Glutamatergic neuron (in vitro differentiated cells): ENCODE measurements around the gene CYP26A1. TPM values are rescaled to one million over a fixed set of nuclear protein-coding genes. Genes with fewer than 3 reads are reported as not detected.
"Not testable (repeated sequence)": the region's sequence is repeated elsewhere in the genome, so short reads cannot be mapped to it uniquely, and the experiment has no call there.

Source experiments
- DNase-seq: peaks from one replicate; pipeline ENCODE4 v3.0.0; 2022
- H3K27ac Mint-ChIP-seq: one replicate; pipeline ENCODE4 v1.8.0; 2020; ENCODE audit warnings: mild to moderate bottlenecking, mixed read lengths, inconsistent platforms; ENCODE audit not compliant: unreplicated experiment
- H3K27me3 Mint-ChIP-seq: one replicate; pipeline ENCODE4 v1.8.0; 2020; ENCODE audit warnings: mild to moderate bottlenecking, moderate library complexity, mixed read lengths, inconsistent platforms; ENCODE audit not compliant: unreplicated experiment
- H3K36me3 Mint-ChIP-seq: one replicate; pipeline ENCODE4 v1.8.0; 2020; ENCODE audit warnings: mild to moderate bottlenecking, mixed read lengths, inconsistent platforms; ENCODE audit not compliant: unreplicated experiment
- H3K4me1 Mint-ChIP-seq: one replicate; pipeline ENCODE4 v1.8.0; 2020; ENCODE audit warnings: mild to moderate bottlenecking, low read depth, mixed read lengths, inconsistent platforms; ENCODE audit not compliant: unreplicated experiment
- H3K4me3 Mint-ChIP-seq: one replicate; pipeline ENCODE4 v1.8.0; 2020; ENCODE audit warnings: mild to moderate bottlenecking, mixed read lengths, inconsistent platforms; ENCODE audit not compliant: unreplicated experiment
- H3K9me3 Mint-ChIP-seq: one replicate; pipeline ENCODE4 v1.8.0; 2020; ENCODE audit warnings: mild to moderate bottlenecking, moderate library complexity, mixed read lengths, inconsistent platforms; ENCODE audit not compliant: unreplicated experiment
- CTCF ChIP-seq: fragments of 200-600 bp; sonication (generic); IDR thresholded peaks from one replicate; pipeline ENCODE4 v1.5.0; 2021; ENCODE audit not compliant: partially characterized antibody, unreplicated experiment
- total RNA-seq: library from RNA; stranded (reverse); fragmentation: NEBNext Ultra II Directional; extraction: Animal tissue kit (Norgen Biotek cat#: 25700); gene quantifications from one replicate; pipeline ENCODE4 v1.2.1, GENCODE V29; 2021; ENCODE audit not compliant: unreplicated experiment

CYP26A1 gene
- total RNA-seq, 1 donor from 2014 or later: 4.2 TPM

- DNase-seq: no peak
- no peak overlapping the region for H3K4me3 Mint-ChIP-seq
- H3K4me1 Mint-ChIP-seq: no peaks in the 10 kb centered on the region
- no peaks in the 10 kb centered on the region for H3K27me3 Mint-ChIP-seq
- H3K36me3 Mint-ChIP-seq: no peaks in the 10 kb centered on the region
- no peak for TF ChIP-seq CTCF
- no peaks in the 10 kb centered on the region for H3K9me3 Mint-ChIP-seq
- no peak overlapping the region for H3K27ac Mint-ChIP-seq
Observed at GRCh38 chr10:93099670-93100069, 26.0 kb downstream of the CYP26A1 start.

- not testable (repeated sequence) for H3K36me3 Mint-ChIP-seq, H3K4me1 Mint-ChIP-seq, H3K9me3 Mint-ChIP-seq, H3K27me3 Mint-ChIP-seq, H3K27ac Mint-ChIP-seq, H3K4me3 Mint-ChIP-seq, DNase-seq
Observed at GRCh38 chr10:93101148-93101547, 27.5 kb downstream of the CYP26A1 start.

- Mint-ChIP-seq H3K27me3 (peaks cover 2% of the 10 kb centered on the region), H3K9me3 (no peaks in the 10 kb centered on the region), H3K4me3 (no peak overlapping the region), H3K36me3 (no peaks in the 10 kb centered on the region), H3K27ac (no peak overlapping the region), H3K4me1 (no peaks in the 10 kb centered on the region)
- no peak for DNase-seq
- TF ChIP-seq CTCF: no peak
Observed at GRCh38 chr10:93103953-93104352, 30.3 kb downstream of the CYP26A1 start.

- Mint-ChIP-seq H3K36me3 (no peaks in the 10 kb centered on the region), H3K27ac (no peak overlapping the region), H3K27me3 (peaks cover 2% of the 10 kb centered on the region), H3K4me1 (no peaks in the 10 kb centered on the region), H3K9me3 (no peaks in the 10 kb centered on the region), H3K4me3 (no peak overlapping the region)
- no peak for TF ChIP-seq CTCF
- no peak for DNase-seq
Observed at GRCh38 chr10:93106631-93107072, 33.0 kb downstream of the CYP26A1 start.

GRCh38 chr10:93110472-93111146 is 36.9 kb downstream of the CYP26A1 start:
- no peak for TF ChIP-seq CTCF
- Mint-ChIP-seq H3K36me3 (no peaks in the 10 kb centered on the region), H3K27me3 (peaks cover 2% of the 10 kb centered on the region), H3K27ac (no peak overlapping the region), H3K4me3 (no peak overlapping the region), H3K9me3 (no peaks in the 10 kb centered on the region), H3K4me1 (no peaks in the 10 kb centered on the region)
- no peak for DNase-seq
